Activated CD4-positive, alpha-beta memory T cell treated with anti-CD3 and anti-CD28 coated beads for 36 hours (primary cell): ENCODE results near the gene LSM2. TPM values are rescaled to one million over a fixed set of nuclear protein-coding genes. Genes with fewer than 3 reads are reported as not detected.

ENCODE experiments used
- CTCF ChIA-PET: fragments of 350-600 bp; sonication (Branson Sonifier 250); formaldehyde crosslinking; loops from one replicate; lab custom pipeline; 2021; ENCODE audit warnings: antibody characterized with exemption, inconsistent platforms; lab: Charles Lee
- POLR2A ChIA-PET: fragments of 350-600 bp; sonication (Branson Sonifier 250); formaldehyde crosslinking; loops from one replicate; lab custom pipeline; 2021; ENCODE audit warnings: antibody characterized with exemption; lab: Charles Lee
- DNase-seq: peaks from one replicate; pipeline ENCODE4 v3.0.0-alpha.2; 2020
- H3K27ac Mint-ChIP-seq: one replicate; pipeline ENCODE4 v1.8.0; 2021; ENCODE audit warnings: mixed read lengths
- H3K27me3 Mint-ChIP-seq: one replicate; pipeline ENCODE4 v1.8.0; 2021; ENCODE audit warnings: mixed read lengths
- H3K36me3 Mint-ChIP-seq: one replicate; pipeline ENCODE4 v1.8.0; 2021; ENCODE audit warnings: mixed read lengths
- H3K4me1 Mint-ChIP-seq: one replicate; pipeline ENCODE4 v1.8.0; 2021; ENCODE audit warnings: low read depth, mixed read lengths
- H3K4me3 Mint-ChIP-seq: one replicate; pipeline ENCODE4 v1.8.0; 2021; ENCODE audit warnings: mild to moderate bottlenecking, mixed read lengths
- H3K9me3 Mint-ChIP-seq: one replicate; pipeline ENCODE4 v1.8.0; 2021; ENCODE audit warnings: mixed read lengths
- intact Hi-C: fragments of 100-400 bp; cut with micrococcal nuclease; formaldehyde crosslinking; loops from one replicate; pipeline ENCODE4 v1.15.1; 2023
- total RNA-seq, 2 experiments: library from RNA; stranded (reverse); gene quantifications; one replicate each; pipeline ENCODE4 v1.2.3, GENCODE V29; 2021

Gene LSM2
- total RNA-seq, 2 experiments from 2014 or later: 142 to 143 TPM

DNA sequence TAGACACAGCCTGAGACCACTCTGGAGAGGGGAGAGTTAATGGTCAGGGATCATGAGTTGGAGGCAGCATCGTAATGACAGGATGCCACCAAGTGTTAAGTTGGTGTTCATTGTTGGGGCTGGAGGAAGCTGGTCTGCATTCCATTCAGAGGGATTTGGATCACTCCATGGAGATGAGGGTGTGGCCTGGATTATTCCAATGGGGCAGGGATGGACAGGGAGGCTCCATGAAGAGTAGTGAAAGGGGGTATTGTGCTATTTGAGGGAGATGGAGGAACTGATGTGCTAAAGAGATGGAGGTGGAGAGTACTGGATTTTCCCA, 43.2 kb downstream of the LSM2 start:
- Mint-ChIP-seq H3K4me1 (no peaks in the 10 kb centered on the region), H3K36me3 (peaks cover 47% of the 10 kb centered on the region), H3K4me3 (no peak overlapping the region), H3K27ac (no peak overlapping the region), H3K27me3 (no peaks in the 10 kb centered on the region), H3K9me3 (no peaks in the 10 kb centered on the region)
- ChIA-PET POLR2A (no interaction called here), CTCF (no interaction called here)
- intact Hi-C loops: no loop called here
- DNase-seq: no peak

GRCh38 chr6:31762878-31763618, 43.7 kb downstream of the LSM2 start:
- Mint-ChIP-seq H3K27ac (no peak overlapping the region), H3K36me3 (peaks cover 51% of the 10 kb centered on the region), H3K4me3 (no peak overlapping the region), H3K27me3 (no peaks in the 10 kb centered on the region), H3K9me3 (no peaks in the 10 kb centered on the region), H3K4me1 (no peaks in the 10 kb centered on the region)
- ChIA-PET CTCF (interaction anchor here (0.6 kb wide), 1 partner anchor 25 kb away, joined by 3 read pairs; no protein-coding TSS in a partner anchor), POLR2A (no interaction called here)
- intact Hi-C loops: no loop called here
- DNase-seq: no peak

- CTCF ChIA-PET: interaction anchor here (0.6 kb wide), 1 partner anchor 26 kb away, joined by 3 read pairs; no protein-coding TSS in a partner anchor
- POLR2A ChIA-PET: no interaction called here
- H3K36me3 Mint-ChIP-seq: peaks cover 53% of the 10 kb centered on the region
- DNase-seq: no peak
- H3K27ac Mint-ChIP-seq: no peak within 1 kb of the TSS
- H3K27me3 Mint-ChIP-seq: no peaks in the 10 kb centered on the region
- intact Hi-C loops: no loop called here
- H3K4me3 Mint-ChIP-seq: no peak within 1 kb of the TSS
- H3K9me3 Mint-ChIP-seq: no peaks in the 10 kb centered on the region
- no peaks in the 10 kb centered on the region for H3K4me1 Mint-ChIP-seq
These were observed 44.4 kb downstream of the LSM2 start, which contains the start of gene SAPCD1 for GRCh38 chr6:31762356-31762755. Gene SAPCD1, plus strand, starts transcription at chr6:31762656. Its CDS starts 399 bp downstream, at chr6:31763055.

- H3K36me3 Mint-ChIP-seq: peaks cover 54% of the 10 kb centered on the region
- POLR2A ChIA-PET: no interaction called here
- H3K9me3 Mint-ChIP-seq: no peaks in the 10 kb centered on the region
- H3K4me1 Mint-ChIP-seq: no peaks in the 10 kb centered on the region
- no peak overlapping the region for H3K27ac Mint-ChIP-seq
- intact Hi-C loops: no loop called here
- H3K27me3 Mint-ChIP-seq: no peaks in the 10 kb centered on the region
- CTCF ChIA-PET: interaction anchor here (1.2 kb wide), 1 partner anchor 8 kb away, joined by 4 read pairs; no protein-coding TSS in a partner anchor
- no peak overlapping the region for H3K4me3 Mint-ChIP-seq
- no peak for DNase-seq
These were observed 45.4 kb downstream of the LSM2 start for GRCh38 chr6:31761343-31761742.

- Mint-ChIP-seq H3K27ac (no peak overlapping the region), H3K4me1 (no peaks in the 10 kb centered on the region), H3K9me3 (no peaks in the 10 kb centered on the region), H3K36me3 (peaks cover 54% of the 10 kb centered on the region), H3K4me3 (no peak overlapping the region), H3K27me3 (no peaks in the 10 kb centered on the region)
- ChIA-PET CTCF (interaction anchor here (1.2 kb wide), 1 partner anchor 9 kb away, joined by 4 read pairs; no protein-coding TSS in a partner anchor), POLR2A (no interaction called here)
- intact Hi-C loops: no loop called here
- DNase-seq: no peak
These were observed 46.0 kb downstream of the LSM2 start for GRCh38 chr6:31760790-31761189.

GRCh38 chr6:31758281-31758680, 48.5 kb downstream of the LSM2 start:
- POLR2A ChIA-PET: interaction anchor here (0.6 to 0.9 kb wide), 2 partner anchors 18 to 92 kb away, joined by 3 read pairs; partner anchors contain the start of gene MSH5
- no peak overlapping the region for H3K27ac Mint-ChIP-seq

GRCh38 chr6:31752739-31753319, 53.9 kb downstream of the LSM2 start:
- no peaks in the 10 kb centered on the region for H3K27me3 Mint-ChIP-seq
- POLR2A ChIA-PET: interaction anchor here (2.3 kb wide), 1 partner anchor 12 kb away, joined by 7 read pairs; the partner anchor contains the start of gene MSH5
- H3K36me3 Mint-ChIP-seq: peaks cover 19% of the 10 kb centered on the region
- intact Hi-C loops: no loop called here
- no peaks in the 10 kb centered on the region for H3K4me1 Mint-ChIP-seq
- no peak for DNase-seq
- no peaks in the 10 kb centered on the region for H3K9me3 Mint-ChIP-seq
- H3K27ac Mint-ChIP-seq: no peak overlapping the region
- no peak overlapping the region for H3K4me3 Mint-ChIP-seq
- CTCF ChIA-PET: interaction anchor here (1.0 to 1.2 kb wide), 2 partner anchors 17 to 73 kb away, joined by 5 read pairs; partner anchors contain the start of gene LY6G5C

More at GRCh38 chr6:31758281-31758680, 48.5 kb downstream of the LSM2 start:
- intact Hi-C loops: no loop called here
- DNase-seq: no peak
- CTCF ChIA-PET: interaction anchor here (1.0 to 2.2 kb wide), 2 partner anchors 12 to 15 kb away, joined by 3 to 13 read pairs; no protein-coding TSS in a partner anchor
- no peak overlapping the region for H3K4me3 Mint-ChIP-seq
- H3K36me3 Mint-ChIP-seq: peaks cover 50% of the 10 kb centered on the region
- no peaks in the 10 kb centered on the region for H3K4me1 Mint-ChIP-seq
- H3K9me3 Mint-ChIP-seq: no peaks in the 10 kb centered on the region
- H3K27me3 Mint-ChIP-seq: no peaks in the 10 kb centered on the region

DNA sequence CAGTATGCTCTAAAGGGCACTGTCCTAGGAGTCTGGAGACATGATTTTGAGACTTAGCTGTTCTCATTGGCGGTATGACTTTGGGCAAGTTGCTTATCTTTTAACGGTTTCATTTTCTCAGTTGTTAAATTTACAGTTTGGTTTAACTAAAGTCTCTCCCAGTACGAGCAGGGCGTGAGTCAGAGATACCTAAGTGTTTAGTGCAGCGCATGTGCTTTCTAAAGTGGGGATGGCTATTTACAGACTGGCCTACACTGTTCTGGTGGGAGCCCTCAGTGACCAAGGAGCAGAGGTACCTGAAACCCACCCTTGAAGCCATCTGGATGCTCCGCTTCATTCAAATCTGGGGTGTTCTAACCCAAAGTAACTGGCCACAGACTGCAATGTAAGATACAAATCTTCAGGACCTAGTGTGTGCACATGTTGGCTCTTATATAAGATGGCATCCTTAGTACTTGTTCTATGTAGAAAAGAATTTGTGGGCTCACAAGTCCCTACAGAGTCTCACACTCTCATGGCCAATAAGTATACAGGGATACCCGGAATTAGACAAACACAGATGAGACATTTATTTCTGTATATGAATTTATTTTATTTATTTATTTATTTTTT, 56.2 kb downstream of the LSM2 start:
- Mint-ChIP-seq H3K27me3 (no peaks in the 10 kb centered on the region), H3K4me3 (no peak overlapping the region)

GRCh38 chr6:31749301-31750036, 57.3 kb downstream of the LSM2 start:
- Mint-ChIP-seq H3K27me3 (no peaks in the 10 kb centered on the region), H3K9me3 (no peaks in the 10 kb centered on the region), H3K4me3 (no peak overlapping the region), H3K4me1 (no peaks in the 10 kb centered on the region), H3K27ac (no peak overlapping the region), H3K36me3 (peaks cover 35% of the 10 kb centered on the region)
- intact Hi-C loops: no loop called here
- ChIA-PET CTCF (interaction anchor here (1.7 kb wide), 1 partner anchor 20 kb away, joined by 6 read pairs; no protein-coding TSS in a partner anchor), POLR2A (interaction anchor here (1.5 to 1.7 kb wide), 2 partner anchors 9 to 11 kb away, joined by 4 read pairs; partner anchors contain the start of gene MSH5)
- DNase-seq: no peak

More for the DNA sequence above, 56.2 kb downstream of the LSM2 start:
- H3K27ac Mint-ChIP-seq: no peak overlapping the region
- no peaks in the 10 kb centered on the region for H3K9me3 Mint-ChIP-seq
- peaks cover 29% of the 10 kb centered on the region for H3K36me3 Mint-ChIP-seq
- DNase-seq: no peak
- intact Hi-C loops: no loop called here
- CTCF ChIA-PET: interaction anchor here (1.7 kb wide), 1 partner anchor 19 kb away, joined by 6 read pairs; no protein-coding TSS in a partner anchor
- H3K4me1 Mint-ChIP-seq: no peaks in the 10 kb centered on the region
- POLR2A ChIA-PET: interaction anchor here (1.7 kb wide), 1 partner anchor 10 kb away, joined by 4 read pairs; the partner anchor contains the start of gene MSH5
